GM10266 (cell line): ENCODE results near the gene ADAT2.
"Not testable (repeated sequence)": the region's sequence is repeated elsewhere in the genome, so short reads cannot be mapped to it uniquely, and the experiment has no call there.

Experiments used
- DNase-seq: peaks from one replicate; pipeline ENCODE4 v3.0.0; 2012; ENCODE audit errors: extremely low spot score
- TF ChIP-seq, protein P1 (sequence below): IDR thresholded peaks from 2 replicates; pipeline ENCODE4 v1.5.1; 2012; ENCODE audit warnings: mild to moderate bottlenecking, low read depth; ENCODE audit not compliant: control insufficient read depth, insufficient read depth; ENCODE audit errors: missing control alignments

The ADAT2 gene

DNA sequence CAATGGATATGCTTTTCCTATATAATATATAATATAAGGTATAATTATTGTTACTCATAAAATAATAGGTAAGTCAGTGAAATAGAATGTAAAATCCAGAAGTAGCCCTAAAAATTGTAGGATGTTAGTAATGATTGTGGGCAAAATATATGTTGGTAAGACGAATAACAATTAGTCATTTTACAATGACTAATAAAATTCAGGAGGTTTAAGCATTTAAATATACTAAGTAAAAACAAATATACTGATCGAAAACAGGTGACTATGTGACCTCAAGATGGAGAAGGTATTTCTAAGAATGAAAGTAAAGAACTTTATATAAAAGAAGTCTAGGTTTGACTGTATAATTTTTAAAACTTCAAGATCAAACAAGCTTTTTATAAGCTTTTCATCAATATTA, 32.1 kb upstream of the ADAT2 start:
- TF ChIP-seq, protein P1, sequence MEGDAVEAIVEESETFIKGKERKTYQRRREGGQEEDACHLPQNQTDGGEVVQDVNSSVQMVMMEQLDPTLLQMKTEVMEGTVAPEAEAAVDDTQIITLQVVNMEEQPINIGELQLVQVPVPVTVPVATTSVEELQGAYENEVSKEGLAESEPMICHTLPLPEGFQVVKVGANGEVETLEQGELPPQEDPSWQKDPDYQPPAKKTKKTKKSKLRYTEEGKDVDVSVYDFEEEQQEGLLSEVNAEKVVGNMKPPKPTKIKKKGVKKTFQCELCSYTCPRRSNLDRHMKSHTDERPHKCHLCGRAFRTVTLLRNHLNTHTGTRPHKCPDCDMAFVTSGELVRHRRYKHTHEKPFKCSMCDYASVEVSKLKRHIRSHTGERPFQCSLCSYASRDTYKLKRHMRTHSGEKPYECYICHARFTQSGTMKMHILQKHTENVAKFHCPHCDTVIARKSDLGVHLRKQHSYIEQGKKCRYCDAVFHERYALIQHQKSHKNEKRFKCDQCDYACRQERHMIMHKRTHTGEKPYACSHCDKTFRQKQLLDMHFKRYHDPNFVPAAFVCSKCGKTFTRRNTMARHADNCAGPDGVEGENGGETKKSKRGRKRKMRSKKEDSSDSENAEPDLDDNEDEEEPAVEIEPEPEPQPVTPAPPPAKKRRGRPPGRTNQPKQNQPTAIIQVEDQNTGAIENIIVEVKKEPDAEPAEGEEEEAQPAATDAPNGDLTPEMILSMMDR = no peak
- DNase-seq = no peak

DNA sequence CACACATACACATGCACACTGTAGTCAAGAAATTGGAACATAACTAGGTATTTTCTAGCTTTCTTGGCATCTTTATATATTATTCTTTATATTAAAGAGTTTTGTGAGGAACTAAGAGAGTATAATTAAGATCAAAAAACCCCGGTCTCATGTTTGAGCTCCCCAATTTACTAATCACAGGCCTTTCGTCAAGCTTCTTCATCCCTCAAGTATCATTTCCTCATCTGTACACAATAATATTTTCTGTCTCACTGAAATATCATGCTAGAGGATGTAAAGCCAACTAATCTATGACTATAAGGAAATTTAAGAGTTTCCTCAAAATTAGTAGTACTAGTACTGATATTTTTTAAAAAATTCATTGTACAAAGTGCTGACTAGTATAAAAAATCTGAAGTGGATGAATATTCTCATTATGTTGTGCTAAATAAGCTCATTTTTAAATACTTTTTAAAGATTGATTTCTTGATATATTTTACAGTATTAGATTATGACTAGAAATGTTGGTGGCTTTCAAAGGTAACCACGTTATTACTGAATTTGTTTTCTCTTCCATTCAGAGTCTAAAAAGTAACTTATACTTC, 28.1 kb upstream of the ADAT2 start:
- TF ChIP-seq, protein P1 = no peak
- DNase-seq = no peak

DNA sequence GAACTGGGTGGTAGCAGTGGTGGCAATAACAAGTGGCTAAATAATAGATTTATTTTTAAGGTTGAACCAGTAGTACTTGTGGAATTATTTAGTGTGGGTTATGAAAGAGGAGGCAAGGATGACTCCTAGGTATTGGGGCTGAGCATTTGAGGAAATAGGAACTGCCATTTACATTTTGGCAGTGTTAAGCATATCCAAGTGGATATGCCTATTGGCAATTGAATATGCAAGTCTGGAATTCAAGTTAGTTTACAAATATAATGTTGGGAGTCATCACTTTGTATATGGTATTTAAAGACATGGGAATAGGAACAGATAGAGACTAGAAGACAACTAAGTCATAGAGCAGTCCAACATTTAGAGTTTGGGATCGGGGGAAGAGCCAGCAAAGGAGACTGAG, 26.1 kb upstream of the ADAT2 start:
- no peak for DNase-seq
- TF ChIP-seq, protein P1 = no peak

DNA sequence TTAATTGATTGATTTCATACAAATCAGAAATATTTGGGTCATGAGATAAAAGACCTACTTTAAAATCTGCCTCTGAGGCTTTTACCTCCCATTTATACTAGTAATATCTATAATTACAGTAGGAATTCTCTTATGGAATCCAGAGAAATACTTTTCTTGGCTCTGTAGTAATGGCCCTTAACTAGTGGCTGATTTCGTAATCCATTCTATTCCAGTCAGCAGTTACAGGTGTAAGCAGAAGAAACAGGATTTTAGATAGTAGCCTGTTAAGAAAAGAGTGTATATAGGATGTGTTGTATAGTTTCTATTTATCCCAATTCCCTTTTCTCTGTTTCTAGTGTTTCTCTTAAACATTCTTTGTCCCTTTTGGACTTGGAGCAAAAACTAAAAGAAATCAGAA, 21.3 kb upstream of the ADAT2 start:
- DNase-seq = no peak
- TF ChIP-seq, protein P1 = no peak

DNA sequence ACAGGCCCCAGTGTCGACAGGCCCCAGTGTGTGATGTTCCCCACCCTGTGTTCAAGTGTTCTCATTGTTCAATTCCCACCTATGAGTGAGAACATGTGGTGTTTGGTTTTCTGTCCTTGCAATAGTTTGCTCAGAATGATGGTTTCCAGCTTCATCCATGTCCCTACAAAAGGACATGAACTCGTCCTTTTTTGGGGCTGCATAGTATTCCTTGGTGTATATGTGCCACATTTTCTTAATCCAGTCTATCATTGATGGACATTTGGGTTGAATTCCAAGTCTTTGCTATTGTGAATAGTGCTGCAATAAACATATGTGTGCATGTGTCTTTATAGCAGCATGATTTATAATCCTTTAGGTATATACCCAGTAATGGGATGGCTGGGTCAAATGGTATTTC, 18.3 kb upstream of the ADAT2 start:
- not testable (repeated sequence) for DNase-seq

DNA sequence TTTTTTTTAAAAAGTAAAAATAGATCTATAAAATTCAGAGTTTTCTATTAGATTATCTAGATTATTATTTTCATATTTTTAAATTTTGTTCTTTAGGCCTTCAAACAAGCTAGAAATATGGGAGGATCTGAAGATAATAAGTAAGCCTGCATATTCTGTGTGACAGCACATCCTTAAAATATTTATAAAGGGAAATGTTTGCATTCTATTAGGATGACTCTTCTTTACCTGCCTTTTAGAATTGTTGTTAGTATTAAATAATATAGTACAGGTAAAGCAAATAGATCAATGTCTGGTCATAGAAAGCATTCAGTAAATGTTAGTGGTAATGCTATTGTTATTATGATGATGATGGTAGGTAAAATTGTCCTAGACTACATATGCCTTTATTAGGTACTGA, 17.5 kb upstream of the ADAT2 start:
- no peak for DNase-seq
- TF ChIP-seq, protein P1 = no peak

DNA sequence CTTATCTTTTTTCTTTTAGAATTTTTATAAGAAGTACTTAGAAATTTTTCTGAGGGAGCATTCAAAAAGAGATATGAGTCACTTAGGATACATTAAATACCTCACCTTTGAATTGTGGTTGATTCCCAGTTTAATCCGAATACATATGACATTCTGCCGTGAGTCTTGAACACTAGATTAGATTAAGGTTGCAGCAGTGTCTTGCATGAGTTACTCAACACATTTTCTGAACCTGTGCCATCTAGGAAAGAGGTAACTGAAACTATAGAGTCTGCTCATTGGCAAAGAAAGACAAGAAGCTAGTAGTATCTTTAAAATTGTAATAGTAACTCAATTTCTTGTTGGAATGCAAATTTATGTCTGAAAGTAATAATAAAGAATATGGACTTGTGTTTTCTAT, 15.1 kb upstream of the ADAT2 start:
- DNase-seq = no peak
- TF ChIP-seq, protein P1 = no peak
